ENCODE measurements around the gene PNKD. TPM values are rescaled to one million over a fixed set of nuclear protein-coding genes. Genes with fewer than 3 reads are reported as not detected.
A peak's percentile ranks its signal among the peaks of the same experiment; 100 is the strongest.

The PNKD gene
- total and polyA plus RNA-seq, 8 donors, result 35.1 to 121 (median 111) TPM

DNA sequence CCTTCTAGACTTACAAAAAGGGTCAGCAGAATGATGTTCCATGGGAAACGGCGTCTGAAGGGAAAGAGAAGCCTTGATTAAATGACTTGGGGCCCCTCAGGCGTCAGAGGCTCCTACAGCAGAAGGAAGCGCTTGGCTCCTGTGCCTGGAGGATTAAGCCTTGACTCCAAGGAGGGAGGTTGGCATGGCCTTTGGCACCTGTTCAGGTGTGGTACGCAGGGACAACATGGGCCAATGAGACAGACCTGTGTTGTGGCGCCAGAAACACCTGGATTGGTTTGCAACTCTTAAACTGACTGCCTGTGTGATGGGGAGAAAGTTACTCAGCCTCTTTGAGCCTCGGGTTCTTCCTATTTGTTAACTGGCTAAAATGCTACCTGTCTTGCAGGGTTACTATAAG, 7.6 kb downstream of the PNKD start:
- H3K9me3 ChIP-seq, result no peaks in the 10 kb centered on the region
- H3K27me3 ChIP-seq, result no peaks in the 10 kb centered on the region
- no peak for DNase-seq
- WGBS, 5 donors, result 33 to 64% (median 59%) methylated on average over 7 of the region's 7 CpGs
- H3K36me3 ChIP-seq, result peaks cover 84 to 95% (median 88%) of the 10 kb centered on the region in 4 donors
- intact Hi-C loops (cut with DNase I; ENCODE audit: low total_unique reads), result no loop called here
- peak overlapping the region in 4 of 5 donors; percentile 17 to 99 (median 88) for H3K27ac ChIP-seq
- H3K4me1 ChIP-seq, result peaks cover 23 to 90% (median 70%) of the 10 kb centered on the region in 4 donors
- H3K4me3 ChIP-seq, result no peak overlapping the region
- TF ChIP-seq, protein P1, sequence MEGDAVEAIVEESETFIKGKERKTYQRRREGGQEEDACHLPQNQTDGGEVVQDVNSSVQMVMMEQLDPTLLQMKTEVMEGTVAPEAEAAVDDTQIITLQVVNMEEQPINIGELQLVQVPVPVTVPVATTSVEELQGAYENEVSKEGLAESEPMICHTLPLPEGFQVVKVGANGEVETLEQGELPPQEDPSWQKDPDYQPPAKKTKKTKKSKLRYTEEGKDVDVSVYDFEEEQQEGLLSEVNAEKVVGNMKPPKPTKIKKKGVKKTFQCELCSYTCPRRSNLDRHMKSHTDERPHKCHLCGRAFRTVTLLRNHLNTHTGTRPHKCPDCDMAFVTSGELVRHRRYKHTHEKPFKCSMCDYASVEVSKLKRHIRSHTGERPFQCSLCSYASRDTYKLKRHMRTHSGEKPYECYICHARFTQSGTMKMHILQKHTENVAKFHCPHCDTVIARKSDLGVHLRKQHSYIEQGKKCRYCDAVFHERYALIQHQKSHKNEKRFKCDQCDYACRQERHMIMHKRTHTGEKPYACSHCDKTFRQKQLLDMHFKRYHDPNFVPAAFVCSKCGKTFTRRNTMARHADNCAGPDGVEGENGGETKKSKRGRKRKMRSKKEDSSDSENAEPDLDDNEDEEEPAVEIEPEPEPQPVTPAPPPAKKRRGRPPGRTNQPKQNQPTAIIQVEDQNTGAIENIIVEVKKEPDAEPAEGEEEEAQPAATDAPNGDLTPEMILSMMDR (IDR thresholded peaks at IDR 0.05), result no peak
- TF ChIP-seq POLR2A (IDR thresholded peaks at IDR 0.05), result no peak
- TF ChIP-seq POLR2AphosphoS5 (IDR thresholded peaks at IDR 0.05), result no peak

DNA sequence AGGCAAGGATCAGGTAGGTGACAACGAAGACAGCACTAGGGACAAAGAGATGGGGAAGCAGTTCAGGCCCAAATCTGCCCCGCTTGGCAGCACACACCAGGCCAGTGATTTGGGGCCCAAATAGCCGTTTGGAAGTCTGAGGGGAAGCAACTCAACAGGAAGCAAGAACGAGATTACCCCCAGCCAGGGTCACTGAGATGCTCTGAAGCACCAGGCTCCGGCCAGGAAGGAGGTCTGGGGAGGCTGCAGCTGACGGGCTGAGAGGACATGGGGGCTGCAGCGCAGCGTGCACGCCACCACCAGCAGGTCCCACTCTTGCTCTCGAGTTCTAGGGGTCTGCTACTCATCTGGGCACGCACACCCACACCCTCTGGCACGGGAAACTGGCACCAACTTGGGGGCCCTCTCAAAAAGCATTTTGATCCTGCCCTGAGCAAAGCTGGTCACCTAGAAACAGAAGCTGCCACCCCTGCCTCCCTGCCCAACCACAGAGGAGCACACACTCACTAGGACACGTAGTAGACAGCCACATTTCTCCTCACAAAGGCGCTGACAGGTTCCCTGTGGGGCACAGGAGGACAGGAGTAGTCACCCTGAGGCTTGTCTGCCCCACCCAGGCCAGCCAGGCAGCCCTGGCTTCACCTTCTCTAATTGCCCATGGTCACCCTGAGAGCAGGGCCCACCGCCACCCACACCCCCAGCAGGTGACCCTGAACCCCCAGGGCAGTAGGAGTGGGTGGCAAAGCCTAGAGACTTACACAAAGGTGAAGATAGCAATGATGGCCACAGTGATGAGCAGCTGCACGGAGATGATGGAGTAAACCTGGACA, 8.4 kb downstream of the PNKD start:
- H3K4me3 ChIP-seq, result no peak overlapping the region
- 71 to 81% (median 75%) methylated on average over 14 to 16 of the region's 16 CpGs for WGBS, 5 donors
- intact Hi-C loops (cut with DNase I; ENCODE audit: low total_unique reads), result no loop called here
- H3K36me3 ChIP-seq, result peaks cover 81 to 98% (median 87%) of the 10 kb centered on the region in 4 donors
- DNase-seq, result no peak
- H3K4me1 ChIP-seq, result peaks cover 28 to 90% (median 73%) of the 10 kb centered on the region in 4 donors
- H3K27me3 ChIP-seq, result no peaks in the 10 kb centered on the region
- H3K27ac ChIP-seq, result peak overlapping the region in 4 of 5 donors; percentile 13 to 99 (median 88)
- no peak for TF ChIP-seq POLR2A (IDR thresholded peaks at IDR 0.05)
- TF ChIP-seq, protein P1 (IDR thresholded peaks at IDR 0.05), result no peak
- TF ChIP-seq EP300 (IDR thresholded peaks at IDR 0.05), result no peak
- no peaks in the 10 kb centered on the region for H3K9me3 ChIP-seq

DNA sequence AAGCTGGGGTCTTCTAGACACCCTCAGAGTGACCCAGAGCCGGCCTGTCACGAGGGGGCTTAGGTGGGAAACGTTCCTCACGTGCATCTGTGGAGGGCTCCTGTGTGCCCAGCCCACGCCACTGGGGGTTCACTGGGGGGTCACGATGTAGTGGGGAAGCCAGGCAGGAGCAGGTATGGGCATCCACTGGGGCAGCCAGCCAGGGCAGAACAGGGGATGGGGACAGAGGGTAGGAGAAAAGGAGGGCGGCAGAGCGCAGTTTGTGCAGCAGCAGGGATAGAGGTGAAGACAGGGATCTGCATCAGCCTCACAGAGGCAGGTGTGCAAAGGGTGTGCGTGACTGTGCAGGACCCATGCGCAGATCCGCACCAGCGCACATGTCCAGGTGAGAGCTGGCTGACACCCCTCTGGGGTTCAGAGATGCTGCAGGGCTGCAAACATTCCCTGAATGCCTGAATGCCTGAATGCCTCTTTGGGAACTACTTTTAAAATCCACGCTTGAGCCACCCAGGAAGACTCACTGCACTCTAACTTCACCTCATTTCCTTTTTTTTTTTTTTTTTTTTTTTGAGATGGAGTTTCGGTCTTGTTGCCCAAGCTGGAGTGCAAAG, 10.0 kb downstream of the PNKD start:
- intact Hi-C loops (cut with DNase I; ENCODE audit: low total_unique reads), result no loop called here
- no peak for TF ChIP-seq POLR2AphosphoS5 (IDR thresholded peaks at IDR 0.05)
- TF ChIP-seq, protein P1 (IDR thresholded peaks at IDR 0.05), result no peak
- TF ChIP-seq EP300 (IDR thresholded peaks at IDR 0.05), result no peak
- TF ChIP-seq POLR2A (IDR thresholded peaks at IDR 0.05), result no peak
- H3K4me3 ChIP-seq, result no peak overlapping the region
- H3K36me3 ChIP-seq, result peaks cover 65 to 82% (median 73%) of the 10 kb centered on the region in 4 donors
- peaks cover 44 to 90% (median 78%) of the 10 kb centered on the region in 4 donors for H3K4me1 ChIP-seq
- H3K27ac ChIP-seq, result peak overlapping the region in 4 of 5 donors; percentile 85 to 100 (median 94)
- H3K9me3 ChIP-seq, result no peaks in the 10 kb centered on the region
- no peaks in the 10 kb centered on the region for H3K27me3 ChIP-seq
- 87 to 92% (median 90%) methylated on average over 14 of the region's 14 CpGs for WGBS, 5 donors
- DNase-seq, result no peak

DNA sequence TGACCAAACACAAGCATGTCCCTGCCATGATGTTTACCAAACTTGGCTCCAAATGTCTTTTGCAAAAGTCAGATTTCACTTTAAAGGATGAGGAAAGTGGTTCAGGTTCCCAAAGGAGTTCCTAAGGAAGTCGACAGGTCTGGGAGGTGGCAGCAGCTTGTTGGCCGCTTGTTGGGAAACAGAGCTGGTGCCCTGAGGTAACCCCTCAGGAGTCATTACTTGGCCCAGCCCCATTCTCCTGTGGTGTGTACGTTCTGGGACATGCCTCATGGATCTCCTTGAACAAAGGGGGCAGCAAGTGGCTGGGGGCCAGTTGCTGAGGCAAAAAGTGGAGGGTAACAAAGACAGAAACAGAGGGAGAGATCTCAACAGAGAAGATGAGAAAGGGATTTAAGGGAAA, 11.1 kb downstream of the PNKD start:
- intact Hi-C loops (cut with DNase I; ENCODE audit: low total_unique reads), result no loop called here
- Histone ChIP-seq H3K36me3 (peaks cover 54 to 71% (median 62%) of the 10 kb centered on the region in 4 donors), H3K4me3 (peak overlapping the region in 1 of 4 donors; percentile 5), H3K27me3 (no peaks in the 10 kb centered on the region), H3K4me1 (peaks cover 55 to 92% (median 87%) of the 10 kb centered on the region in 4 donors), H3K27ac (peak overlapping the region; percentile 83 to 100 (median 99)), H3K9me3 (no peaks in the 10 kb centered on the region)
- peak in 1 of 2 donors; percentile 63 for DNase-seq
- peak in 1 of 3 donors; percentile 53 for TF ChIP-seq POLR2AphosphoS5 (IDR thresholded peaks at IDR 0.05)
- no peak for TF ChIP-seq EP300 (IDR thresholded peaks at IDR 0.05)
- 21 to 51% (median 31%) methylated on average over 3 of the region's 3 CpGs for WGBS, 5 donors

Measured in stomach (tissue), 9 donors.